Measurements from ENCODE around the gene SLC26A3. TPM values are rescaled to one million over a fixed set of nuclear protein-coding genes. Genes with fewer than 3 reads are reported as not detected.
"Not testable (repeated sequence)": the region's sequence is repeated elsewhere in the genome, so short reads cannot be mapped to it uniquely, and the experiment has no call there.

SLC26A3 gene
- total RNA-seq, result 1 to 10 TPM in 1 of 2 donors, under 1 TPM in 1; 0.91 to 3.3 TPM

DNA sequence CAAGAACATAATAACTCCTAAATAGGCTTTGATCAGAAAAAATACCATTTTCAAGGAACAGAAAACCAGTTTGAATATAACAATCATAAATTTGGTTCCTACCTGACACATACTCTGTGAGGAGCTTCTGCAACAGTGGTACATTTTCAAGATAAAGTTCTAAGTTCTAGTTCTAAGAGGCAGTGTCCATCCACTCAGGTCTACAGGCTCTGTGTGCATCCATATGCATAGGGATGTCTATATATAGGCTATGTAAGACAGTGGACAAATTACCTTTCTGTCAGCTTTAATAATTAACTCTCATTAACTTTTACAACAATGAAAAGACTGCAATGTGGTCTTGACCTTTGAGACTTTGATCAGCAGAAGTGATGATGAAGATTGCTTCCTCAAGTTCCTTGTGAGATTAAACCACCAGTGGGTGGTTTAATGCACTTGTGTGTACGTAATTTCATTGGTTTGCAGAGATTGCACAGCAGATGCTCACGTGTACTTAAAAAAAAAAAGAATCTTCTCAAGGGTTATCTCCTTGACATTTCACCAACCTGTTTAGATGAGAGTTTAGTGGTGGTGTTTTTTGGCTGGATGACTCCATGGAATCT lies at the start of gene SLC26A3:
Gene SLC26A3 (minus strand): TSS at position 215 of the 602 bp plus-strand sequence. CDS start 8,714 bp downstream, outside the sequence.
- intact Hi-C loops (cut with DNase I), result no loop called here

DNA sequence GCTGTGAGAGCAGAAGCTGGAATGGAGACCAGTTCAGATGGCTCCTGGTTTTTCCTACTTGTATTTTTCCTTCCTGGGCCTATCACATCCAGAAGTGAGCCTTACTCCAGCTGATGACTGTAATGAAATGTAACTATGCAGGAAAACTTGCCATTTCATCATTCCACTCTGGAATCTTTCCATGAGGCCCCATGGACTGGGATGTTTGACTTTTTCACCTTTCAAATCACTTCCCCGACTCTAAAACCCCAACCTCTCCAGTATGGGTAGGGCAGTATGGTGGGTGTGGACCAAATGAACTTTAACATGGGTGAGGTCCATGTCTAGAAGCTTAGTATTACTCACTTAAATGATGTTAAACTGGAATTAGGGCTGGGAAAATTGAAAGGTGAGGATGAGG lies 47.6 kb upstream of the SLC26A3 start:
- intact Hi-C loops (cut with DNase I), result no loop called here

More for the DNA sequence above, at the start of gene SLC26A3:
- TF ChIP-seq POLR2AphosphoS5 (IDR thresholded peaks at IDR 0.05), result no peak
- no peak for TF ChIP-seq CTCF (IDR thresholded peaks at IDR 0.05)
- TF ChIP-seq POLR2A (IDR thresholded peaks at IDR 0.05), result no peak
- Histone ChIP-seq H3K36me3 (no peaks in the 10 kb centered on the region), H3K27ac (no peak within 1 kb of the TSS), H3K4me3 (no peak within 1 kb of the TSS), H3K4me1 (replicated peaks) (no peaks in the 10 kb centered on the region), H3K27me3 (replicated peaks; ENCODE audit: insufficient read depth) (no peaks in the 10 kb centered on the region), H3K9me3 (no peaks in the 10 kb centered on the region)
- no peak for DNase-seq (ENCODE audit: low spot score)
- WGBS, result 76% methylated on average over 2 of the region's 2 CpGs

DNA sequence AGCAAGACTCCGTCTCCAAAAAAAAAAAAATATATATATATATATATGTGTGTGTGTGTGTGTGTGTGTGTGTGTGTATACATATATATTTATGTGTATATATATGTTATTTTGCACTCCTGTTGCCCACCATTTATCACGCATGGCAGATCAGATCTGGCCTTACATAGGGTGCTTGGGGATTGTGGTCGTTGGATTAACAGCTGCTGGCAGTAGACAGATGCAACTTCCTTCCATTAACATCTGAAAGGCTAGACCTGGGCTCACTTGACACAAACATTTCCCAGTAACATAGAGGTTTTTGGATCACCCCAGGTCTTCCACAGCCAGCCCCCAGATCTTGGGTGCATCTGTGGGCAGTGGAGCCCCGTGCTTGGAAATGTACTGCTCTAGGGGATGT lies 47.2 kb upstream of the SLC26A3 start:
- Histone ChIP-seq H3K27me3 (replicated peaks; ENCODE audit: insufficient read depth) (no peaks in the 10 kb centered on the region), H3K4me3 (no peak overlapping the region), H3K4me1 (replicated peaks) (no peaks in the 10 kb centered on the region), H3K27ac (no peak overlapping the region), H3K36me3 (no peaks in the 10 kb centered on the region), H3K9me3 (no peaks in the 10 kb centered on the region)
- intact Hi-C loops (cut with DNase I), result no loop called here
- TF ChIP-seq POLR2AphosphoS5 (IDR thresholded peaks at IDR 0.05), result no peak
- no peak for TF ChIP-seq CTCF (IDR thresholded peaks at IDR 0.05)
- TF ChIP-seq POLR2A (IDR thresholded peaks at IDR 0.05), result no peak
- no peak for DNase-seq (ENCODE audit: low spot score)
- WGBS, result 94% methylated on average over 4 of the region's 4 CpGs

More for the DNA sequence above, 47.6 kb upstream of the SLC26A3 start:
- Histone ChIP-seq H3K9me3 (no peaks in the 10 kb centered on the region), H3K27ac (no peak overlapping the region), H3K27me3 (replicated peaks; ENCODE audit: insufficient read depth) (no peaks in the 10 kb centered on the region), H3K4me3 (no peak overlapping the region), H3K36me3 (no peaks in the 10 kb centered on the region), H3K4me1 (replicated peaks) (no peaks in the 10 kb centered on the region)
- no peak for DNase-seq (ENCODE audit: low spot score)
- TF ChIP-seq POLR2A (IDR thresholded peaks at IDR 0.05) (no peak), CTCF (IDR thresholded peaks at IDR 0.05) (no peak), POLR2AphosphoS5 (IDR thresholded peaks at IDR 0.05) (no peak)
- 73% methylated on average over 1 of the region's 1 CpG for WGBS

GRCh38 chr7:107848211-107848610 lies 45.2 kb upstream of the SLC26A3 start:
- WGBS, result 95% methylated on average over 27 of the region's 31 CpGs
- H3K27ac ChIP-seq; H3K27me3 ChIP-seq (replicated peaks; ENCODE audit: insufficient read depth); H3K4me1 ChIP-seq (replicated peaks); H3K9me3 ChIP-seq; H3K4me3 ChIP-seq; DNase-seq (ENCODE audit: low spot score); intact Hi-C loops (cut with DNase I); H3K36me3 ChIP-seq: not testable (repeated sequence)

DNA sequence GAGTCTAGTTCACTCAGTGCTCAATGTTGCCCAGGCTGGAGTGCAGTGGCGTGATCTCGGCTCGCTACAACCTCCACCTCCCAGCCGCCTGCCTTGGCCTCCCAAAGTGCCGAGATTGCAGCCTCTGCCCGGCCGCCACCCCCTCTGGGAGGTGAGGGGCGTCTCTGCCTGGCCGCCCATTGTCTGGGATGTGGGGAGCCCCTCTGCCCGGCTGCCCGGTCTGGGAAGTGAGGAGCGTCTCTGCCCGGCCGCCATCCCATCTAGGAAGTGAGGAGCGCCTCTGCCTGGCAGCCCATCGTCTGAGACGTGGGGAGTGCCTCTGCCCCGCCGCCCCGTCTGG lies 44.8 kb upstream of the SLC26A3 start:
- intact Hi-C loops (cut with DNase I); H3K4me3 ChIP-seq; H3K27me3 ChIP-seq (replicated peaks; ENCODE audit: insufficient read depth); H3K4me1 ChIP-seq (replicated peaks); H3K36me3 ChIP-seq; H3K9me3 ChIP-seq; H3K27ac ChIP-seq; DNase-seq (ENCODE audit: low spot score): not testable (repeated sequence)
- 96% methylated on average over 5 of the region's 20 CpGs for WGBS

GRCh38 chr7:107847168-107847835 lies 44.3 kb upstream of the SLC26A3 start:
- intact Hi-C loops (cut with DNase I), result no loop called here
- 91% methylated on average over 18 of the region's 18 CpGs for WGBS
- H3K9me3 ChIP-seq, result no peaks in the 10 kb centered on the region

More at GRCh38 chr7:107847168-107847835, 44.3 kb upstream of the SLC26A3 start:
- Histone ChIP-seq H3K36me3 (no peaks in the 10 kb centered on the region), H3K4me3 (no peak overlapping the region), H3K27me3 (replicated peaks; ENCODE audit: insufficient read depth) (no peaks in the 10 kb centered on the region), H3K27ac (no peak overlapping the region), H3K4me1 (replicated peaks) (no peaks in the 10 kb centered on the region)
- no peak for DNase-seq (ENCODE audit: low spot score)
- no peak for TF ChIP-seq CTCF (IDR thresholded peaks at IDR 0.05)
- TF ChIP-seq POLR2AphosphoS5 (IDR thresholded peaks at IDR 0.05), result no peak
- no peak for TF ChIP-seq POLR2A (IDR thresholded peaks at IDR 0.05)
